HCT116 (cell line): Measurements from ENCODE around the gene EPB41L4A.

ENCODE experiments used
- ELF1 ChIP-seq: IDR thresholded peaks from 2 replicates; pipeline ENCODE4 v1.6.1; 2012; ENCODE audit warnings: low read depth, borderline replicate concordance
- SIN3A ChIP-seq: IDR thresholded peaks from 2 replicates; pipeline ENCODE4 v1.6.1; 2012; ENCODE audit warnings: low read depth
- SP1 ChIP-seq: IDR thresholded peaks from 2 replicates; pipeline ENCODE4 v1.6.1; 2012; ENCODE audit warnings: low read depth
- YY1 ChIP-seq: IDR thresholded peaks from 2 replicates; pipeline ENCODE4 v1.6.1; 2011; ENCODE audit warnings: low read length, low read depth, moderate library complexity, mild to moderate bottlenecking; ENCODE audit not compliant: insufficient replicate concordance; ENCODE audit errors: extremely low read depth
- TF ChIP-seq, protein P1 (sequence below), 3 experiments: fragments of 200-600 bp in 1 of 3; sonication (generic) in 1 of 3; IDR thresholded peaks in 2 of 3; conservative IDR thresholded peaks in 1 of 3; 2 replicates each; pipeline ENCODE4 v1.5.1; 2012 to 2017; ENCODE audit warnings: low read depth in 2 of 3, low read length in 2 of 3, antibody characterized with exemption in 1 of 3, borderline replicate concordance in 1 of 3, control low read depth in 1 of 3, mild to moderate bottlenecking in 1 of 3, mixed read lengths in 1 of 3, mixed run types in 1 of 3, moderate library complexity in 1 of 3; ENCODE audit not compliant: insufficient read depth in 1 of 3

DNA sequence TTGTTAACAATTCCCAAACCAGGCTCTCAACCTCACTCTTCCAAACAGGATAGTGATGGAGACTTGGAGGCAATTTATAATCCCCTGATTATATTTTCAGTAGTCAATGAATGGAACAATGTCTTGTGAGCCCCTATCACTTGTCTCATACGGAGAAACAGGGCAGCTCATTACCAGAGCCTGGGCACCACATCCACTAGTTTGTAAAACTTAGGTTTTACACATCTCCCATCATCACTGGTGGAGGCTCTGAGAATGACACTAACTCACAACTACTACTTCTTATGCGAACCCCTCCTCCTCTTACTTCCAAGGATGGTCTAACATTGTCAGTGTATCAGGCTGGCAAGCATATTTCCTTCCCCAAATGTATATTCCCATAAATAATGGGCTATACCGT lies 253.7 kb downstream of the EPB41L4A start:
- TF ChIP-seq ELF1 = no peak
- TF ChIP-seq SP1 = no peak
- TF ChIP-seq, protein P1, sequence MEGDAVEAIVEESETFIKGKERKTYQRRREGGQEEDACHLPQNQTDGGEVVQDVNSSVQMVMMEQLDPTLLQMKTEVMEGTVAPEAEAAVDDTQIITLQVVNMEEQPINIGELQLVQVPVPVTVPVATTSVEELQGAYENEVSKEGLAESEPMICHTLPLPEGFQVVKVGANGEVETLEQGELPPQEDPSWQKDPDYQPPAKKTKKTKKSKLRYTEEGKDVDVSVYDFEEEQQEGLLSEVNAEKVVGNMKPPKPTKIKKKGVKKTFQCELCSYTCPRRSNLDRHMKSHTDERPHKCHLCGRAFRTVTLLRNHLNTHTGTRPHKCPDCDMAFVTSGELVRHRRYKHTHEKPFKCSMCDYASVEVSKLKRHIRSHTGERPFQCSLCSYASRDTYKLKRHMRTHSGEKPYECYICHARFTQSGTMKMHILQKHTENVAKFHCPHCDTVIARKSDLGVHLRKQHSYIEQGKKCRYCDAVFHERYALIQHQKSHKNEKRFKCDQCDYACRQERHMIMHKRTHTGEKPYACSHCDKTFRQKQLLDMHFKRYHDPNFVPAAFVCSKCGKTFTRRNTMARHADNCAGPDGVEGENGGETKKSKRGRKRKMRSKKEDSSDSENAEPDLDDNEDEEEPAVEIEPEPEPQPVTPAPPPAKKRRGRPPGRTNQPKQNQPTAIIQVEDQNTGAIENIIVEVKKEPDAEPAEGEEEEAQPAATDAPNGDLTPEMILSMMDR (IDR thresholded peaks at IDR 0.05 in 2 of 3, conservative IDR thresholded peaks at IDR 0.05 in 1 of 3; ENCODE audit: borderline replicate concordance in 1 of 3, insufficient read depth in 1 of 3, low read depth in 2 of 3, low read length in 2 of 3) = no peak
- TF ChIP-seq SIN3A = no peak
- no peak for TF ChIP-seq YY1
